Measurements from ENCODE around the gene ACVR1B. TPM values are rescaled to one million over a fixed set of nuclear protein-coding genes. Genes with fewer than 3 reads are reported as not detected.

Gene ACVR1B
- total and polyA plus RNA-seq, 11 donors: 7.4 to 19.8 (median 11.6) TPM

DNA sequence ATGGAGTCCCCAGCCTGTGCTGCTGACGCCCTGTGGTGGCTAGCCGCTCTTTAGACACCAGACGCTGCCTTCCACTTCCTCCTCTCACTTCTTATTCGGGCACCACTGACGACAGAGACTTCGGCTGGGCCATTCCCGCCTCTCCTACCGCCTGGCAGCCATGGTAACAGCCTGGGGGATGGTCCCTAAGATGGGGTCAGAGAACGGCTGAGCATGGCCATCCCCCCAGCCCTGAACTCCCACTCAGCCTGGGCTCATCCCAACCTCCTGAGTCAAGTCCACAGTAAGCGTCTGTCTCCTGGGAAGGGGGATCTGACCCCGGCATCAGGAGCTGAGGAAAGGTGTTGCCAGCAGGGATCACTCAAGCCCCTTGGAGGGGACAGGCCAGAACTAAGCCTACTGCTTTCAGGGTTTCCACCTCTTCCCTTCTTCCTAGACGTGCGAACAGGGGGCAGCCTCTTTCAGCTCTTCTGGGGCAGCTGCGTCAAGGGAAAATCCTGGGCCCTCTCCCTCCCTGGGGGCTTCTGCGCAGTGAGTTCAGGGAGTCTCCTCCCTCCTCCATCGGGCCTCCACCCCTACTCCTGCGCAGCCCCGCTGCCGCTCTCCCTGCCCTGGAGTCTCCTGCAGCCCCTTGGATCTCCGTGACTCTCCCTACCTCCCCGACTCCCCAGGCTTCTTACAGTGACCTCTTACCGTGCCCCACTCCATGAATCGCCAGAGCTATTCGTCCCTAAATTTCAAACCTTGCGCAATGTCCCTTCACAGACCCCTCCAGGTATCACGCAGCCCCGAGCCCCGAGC is 54.6 kb downstream of the ACVR1B start:
- Histone ChIP-seq H3K36me3 (peaks cover 0 to 16% (median 6%) of the 10 kb centered on the region in 9 donors), H3K27me3 (peaks cover 0 to 20% (median 4%) of the 10 kb centered on the region in 9 donors), H3K4me1 (peaks cover 0 to 64% (median 33%) of the 10 kb centered on the region in 12 donors), H3K9me3 (no peaks in the 10 kb centered on the region), H3K27ac (peak overlapping the region in 10 of 12 donors; percentile 85 to 98 (median 94)), H3K4me3 (peak overlapping the region; percentile 69 to 94 (median 86))
- 34 to 49% (median 42%) methylated on average over 27 to 28 of the region's 28 CpGs for WGBS, 4 donors
- intact Hi-C loops (cut with DNase I): loop anchor here in 7 of 10 donors (1.0 to 5.0 kb wide), 7 partner anchors 15 to 117 kb away; no protein-coding TSS in a partner anchor
- ATAC-seq: peak in 2 of 4 donors; percentile 19 to 22
- TF ChIP-seq POLR2A (IDR thresholded peaks at IDR 0.05) (no peak), CTCF (IDR thresholded peaks at IDR 0.05) (no peak)
- DNase-seq: peak; percentile 57 to 75 (median 65)

DNA sequence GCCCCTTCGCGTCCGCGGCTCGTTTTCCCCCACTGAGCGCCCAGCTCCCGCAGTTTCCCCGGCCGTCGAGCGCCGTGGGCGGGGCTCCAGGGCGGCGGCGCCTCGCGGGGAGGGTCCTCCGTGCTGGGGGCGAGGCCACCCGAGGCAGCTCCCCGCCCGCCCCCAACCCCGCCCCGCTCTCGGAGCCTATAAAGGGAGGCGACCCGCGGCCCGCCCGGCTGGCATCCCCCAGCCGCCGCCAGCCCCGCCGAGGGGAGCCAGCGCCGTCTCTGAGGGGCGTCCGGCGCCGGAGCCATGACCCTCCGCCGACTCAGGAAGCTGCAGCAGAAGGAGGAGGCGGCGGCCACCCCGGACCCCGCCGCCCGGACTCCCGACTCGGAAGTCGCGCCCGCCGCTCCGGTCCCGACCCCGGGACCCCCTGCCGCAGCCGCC is 55.2 kb downstream of the ACVR1B start, which contains the start of gene TAMALIN:
TSS of gene TAMALIN (plus strand) at position 221 of the 432 bp plus-strand sequence. CDS start at position 295, 74 bp downstream.
- DNase-seq (peak; percentile 77 to 90 (median 84)), ATAC-seq (peak in 3 of 4 donors; percentile 31 to 62 (median 57))
- Histone ChIP-seq H3K4me3 (peak within 1 kb of the TSS; percentile 69 to 94 (median 86)), H3K36me3 (peaks cover 0 to 22% (median 12%) of the 10 kb centered on the region in 9 donors), H3K27me3 (peaks cover 0 to 20% (median 4%) of the 10 kb centered on the region in 9 donors), H3K27ac (peak within 1 kb of the TSS; percentile 85 to 99 (median 94)), H3K4me1 (peaks cover 0 to 69% (median 38%) of the 10 kb centered on the region in 12 donors), H3K9me3 (no peaks in the 10 kb centered on the region)
- WGBS, 4 donors: 0 to 1% (median 0%) methylated on average over 3 to 60 of the region's 60 CpGs
- TF ChIP-seq POLR2A (IDR thresholded peaks at IDR 0.05): peak; percentile 73 to 96
- no peak for TF ChIP-seq CTCF (IDR thresholded peaks at IDR 0.05)
- intact Hi-C loops (cut with DNase I): loop anchor here in 2 of 10 donors (5.0 kb wide), 2 partner anchors 76 to 81 kb away; no protein-coding TSS in a partner anchor

- intact Hi-C loops (cut with DNase I): loop anchor here in 2 of 10 donors (5.0 kb wide), 2 partner anchors 75 to 80 kb away; no protein-coding TSS in a partner anchor
- peak in 3 of 4 donors; percentile 18 to 54 (median 26) for ATAC-seq
Observed at GRCh38 chr12:52007158-52007921, 55.8 kb downstream of the ACVR1B start.

More at GRCh38 chr12:52007158-52007921, 55.8 kb downstream of the ACVR1B start:
- peak overlapping the region; percentile 69 to 94 (median 86) for H3K4me3 ChIP-seq
- H3K36me3 ChIP-seq: peaks cover 0 to 28% (median 18%) of the 10 kb centered on the region in 9 donors
- DNase-seq: peak; percentile 72 to 82 (median 74)
- peak in 1 of 2 donors; percentile 24 for TF ChIP-seq POLR2A (IDR thresholded peaks at IDR 0.05)
- no peak for TF ChIP-seq CTCF (IDR thresholded peaks at IDR 0.05)
- no peaks in the 10 kb centered on the region for H3K9me3 ChIP-seq
- H3K27ac ChIP-seq: peak overlapping the region; percentile 85 to 99 (median 94)
- H3K4me1 ChIP-seq: peaks cover 0 to 69% (median 38%) of the 10 kb centered on the region in 12 donors
- WGBS, 4 donors: 9 to 14% (median 10%) methylated on average over 42 to 72 of the region's 72 CpGs
- peaks cover 0 to 20% (median 4%) of the 10 kb centered on the region in 9 donors for H3K27me3 ChIP-seq

Data from heart left ventricle (tissue), 16 donors.